Measurements from ENCODE around the gene RNU5B-1.

RNU5B-1 gene

DNA sequence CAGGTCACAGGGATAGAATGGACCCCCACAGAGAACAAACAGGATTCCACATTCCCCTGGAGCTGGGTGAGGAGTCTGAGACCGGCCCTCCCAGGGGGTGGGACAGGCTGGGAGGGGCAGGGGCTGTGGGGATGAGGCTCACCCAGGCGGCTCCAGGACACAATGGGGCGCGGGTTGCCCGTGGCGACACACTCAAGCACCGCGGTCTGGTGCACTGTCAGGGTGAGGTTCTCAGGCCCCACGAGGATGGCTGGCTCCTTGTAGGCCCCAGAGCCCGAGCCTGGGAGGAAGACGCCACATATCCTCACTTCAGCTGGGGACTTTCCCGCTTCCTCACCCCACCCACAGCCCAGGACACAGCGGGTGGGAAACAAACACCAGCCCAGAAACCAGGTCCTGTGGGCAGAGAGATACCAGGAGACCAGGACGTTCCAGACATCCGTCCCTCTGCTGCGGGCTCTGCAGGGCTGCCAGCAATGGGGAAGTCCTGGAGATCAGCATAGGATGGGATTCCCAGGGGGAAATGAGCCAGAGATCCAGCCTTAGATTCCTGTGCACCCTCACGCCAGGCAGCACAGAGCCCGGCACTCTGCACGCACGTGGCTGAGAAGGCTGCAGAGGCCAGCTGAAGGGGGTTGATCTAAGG is 30.2 kb downstream of the RNU5B-1 start:
- Histone ChIP-seq H2BK12ac (ENCODE audit: low read length) (peak overlapping the region; percentile 96), H3K27ac (replicated peaks; ENCODE audit: low read length) (peak overlapping the region; percentile 81), H3K4me1 (ENCODE audit: control insufficient read depth in 2 of 2, insufficient read depth in 1 of 2, low read depth in 1 of 2, low read length in 2 of 2) (peaks cover 52 to 60% of the 10 kb centered on the region in 2 donors)

DNA sequence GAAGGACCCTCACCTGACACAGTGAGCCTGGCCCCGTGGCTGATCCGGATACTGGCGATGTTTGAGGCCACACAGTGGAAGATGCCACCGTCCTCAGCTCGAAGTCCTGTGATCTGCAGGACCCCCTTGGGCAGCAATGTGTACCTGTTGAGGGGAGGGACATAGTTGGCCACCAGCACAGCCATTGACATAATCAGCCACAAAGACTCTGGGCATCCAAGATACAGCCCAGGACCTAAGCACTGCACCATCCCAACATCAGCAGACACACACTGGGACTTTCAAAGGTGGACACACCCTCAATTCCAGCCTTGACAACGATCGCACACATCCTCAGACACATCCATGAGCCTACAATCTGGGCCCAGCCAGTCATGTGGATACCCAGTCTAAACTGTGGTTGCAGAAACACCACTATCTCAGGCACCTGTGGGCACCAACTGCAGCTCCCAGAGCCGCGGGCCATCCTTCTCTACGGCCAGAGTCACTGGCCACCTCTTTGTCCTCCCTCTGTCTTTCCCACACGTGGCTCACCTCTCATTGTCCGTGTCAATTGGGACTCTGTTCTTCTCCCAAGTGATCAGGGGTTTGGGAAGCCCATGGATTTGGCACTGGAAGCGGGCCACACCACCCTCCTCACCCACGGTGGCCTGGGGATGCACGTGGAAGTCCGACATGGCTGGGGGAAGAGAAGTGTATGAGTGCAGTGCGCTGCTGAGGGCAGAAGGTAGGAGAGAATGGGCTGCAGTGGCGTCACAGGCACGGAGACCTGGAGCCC is 31.0 kb downstream of the RNU5B-1 start:
- Histone ChIP-seq H3K79me1 (ENCODE audit: low read depth, low read length) (peaks cover 4% of the 10 kb centered on the region), H4K91ac (ENCODE audit: low read depth, low read length, poor library complexity) (peak overlapping the region; percentile 20), H4K8ac (ENCODE audit: low read depth, low read length) (peak overlapping the region; percentile 56), H2AK5ac (ENCODE audit: low read depth, low read length) (peak overlapping the region; percentile 90), H3K36me3 (replicated peaks in 1 of 2; ENCODE audit: control insufficient read depth in 2 of 2, insufficient read depth in 2 of 2, low read length in 2 of 2) (peaks cover 13 to 50% of the 10 kb centered on the region in 2 donors), H3K27ac (replicated peaks; ENCODE audit: low read length) (no peak overlapping the region), H2BK15ac (ENCODE audit: low read length) (peak overlapping the region; percentile 98), H3K27me3 (ENCODE audit: control insufficient read depth in 3 of 3, insufficient read depth in 3 of 3, low read depth in 1 of 3, low read length in 3 of 3) (peaks cover 0 to 2% (median 0%) of the 10 kb centered on the region in 3 experiments), H3K9ac (ENCODE audit: low read depth, low read length, poor library complexity) (peak overlapping the region; percentile 66), H3K4me3 (ENCODE audit: low read length in 2 of 2) (no peak overlapping the region), H3K9me3 (replicated peaks in 1 of 2; ENCODE audit: control insufficient read depth in 2 of 2, insufficient read depth in 1 of 2, low read depth in 1 of 2, low read length in 2 of 2) (no peaks in the 10 kb centered on the region), H3K14ac (ENCODE audit: low read length) (no peak overlapping the region), H3K18ac (ENCODE audit: low read length) (peak overlapping the region; percentile 95), H2BK5ac (ENCODE audit: low read length) (peak overlapping the region; percentile 79), H3K4me2 (ENCODE audit: insufficient read depth, low read length, poor library complexity, severe bottlenecking) (no peak overlapping the region), H2BK12ac (ENCODE audit: low read length) (peak overlapping the region; percentile 96), H2BK120ac (ENCODE audit: low read depth, low read length) (peak overlapping the region; percentile 29), H3K4me1 (ENCODE audit: control insufficient read depth in 2 of 2, insufficient read depth in 1 of 2, low read depth in 1 of 2, low read length in 2 of 2) (peaks cover 59 to 67% of the 10 kb centered on the region in 2 donors), H3K4ac (ENCODE audit: low read length) (no peak overlapping the region), H2AFZ (ENCODE audit: low read length) (no peak overlapping the region), H3K23ac (ENCODE audit: low read depth, low read length, poor library complexity) (peak overlapping the region; percentile 10)
- WGBS, 2 donors (ENCODE audit: extremely low coverage in 2 of 2, insufficient read length in 2 of 2, insufficient replicate concordance in 1 of 2), result no CpG with 5 or more reads among the region's 19 CpGs
- no peak for DNase-seq (ENCODE audit: low spot score)

More for the DNA sequence above, 30.2 kb downstream of the RNU5B-1 start:
- no CpG with 5 or more reads among the region's 20 CpGs for WGBS, 2 donors (ENCODE audit: extremely low coverage in 2 of 2, insufficient read length in 2 of 2, insufficient replicate concordance in 1 of 2)
- no peak overlapping the region for H2AFZ ChIP-seq (ENCODE audit: low read length)
- no peaks in the 10 kb centered on the region for H3K9me3 ChIP-seq (replicated peaks in 1 of 2; ENCODE audit: control insufficient read depth in 2 of 2, insufficient read depth in 1 of 2, low read depth in 1 of 2, low read length in 2 of 2)
- H2BK15ac ChIP-seq (ENCODE audit: low read length), result peak overlapping the region; percentile 98
- no peak overlapping the region for H3K14ac ChIP-seq (ENCODE audit: low read length)
- no peak overlapping the region for H3K4ac ChIP-seq (ENCODE audit: low read length)
- peak overlapping the region; percentile 95 for H3K18ac ChIP-seq (ENCODE audit: low read length)
- no peak overlapping the region for H3K4me2 ChIP-seq (ENCODE audit: insufficient read depth, low read length, poor library complexity, severe bottlenecking)
- H3K36me3 ChIP-seq (replicated peaks in 1 of 2; ENCODE audit: control insufficient read depth in 2 of 2, insufficient read depth in 2 of 2, low read length in 2 of 2), result peaks cover 21 to 57% of the 10 kb centered on the region in 2 donors
- peak overlapping the region; percentile 90 for H2AK5ac ChIP-seq (ENCODE audit: low read depth, low read length)
- H3K27me3 ChIP-seq (ENCODE audit: control insufficient read depth in 3 of 3, insufficient read depth in 3 of 3, low read depth in 1 of 3, low read length in 3 of 3), result peaks cover 0 to 2% (median 0%) of the 10 kb centered on the region in 3 experiments
- peak overlapping the region; percentile 66 for H3K9ac ChIP-seq (ENCODE audit: low read depth, low read length, poor library complexity)
- peak; percentile 51 for DNase-seq (ENCODE audit: low spot score)
- H3K23ac ChIP-seq (ENCODE audit: low read depth, low read length, poor library complexity), result peak overlapping the region; percentile 39
- peaks cover 4% of the 10 kb centered on the region for H3K79me1 ChIP-seq (ENCODE audit: low read depth, low read length)
- no peak overlapping the region for H3K4me3 ChIP-seq (ENCODE audit: low read length in 2 of 2)
- peak overlapping the region; percentile 20 for H4K91ac ChIP-seq (ENCODE audit: low read depth, low read length, poor library complexity)
- no peak overlapping the region for H4K8ac ChIP-seq (ENCODE audit: low read depth, low read length)
- peak overlapping the region; percentile 69 for H2BK120ac ChIP-seq (ENCODE audit: low read depth, low read length)
- peak overlapping the region; percentile 79 for H2BK5ac ChIP-seq (ENCODE audit: low read length)

DNA sequence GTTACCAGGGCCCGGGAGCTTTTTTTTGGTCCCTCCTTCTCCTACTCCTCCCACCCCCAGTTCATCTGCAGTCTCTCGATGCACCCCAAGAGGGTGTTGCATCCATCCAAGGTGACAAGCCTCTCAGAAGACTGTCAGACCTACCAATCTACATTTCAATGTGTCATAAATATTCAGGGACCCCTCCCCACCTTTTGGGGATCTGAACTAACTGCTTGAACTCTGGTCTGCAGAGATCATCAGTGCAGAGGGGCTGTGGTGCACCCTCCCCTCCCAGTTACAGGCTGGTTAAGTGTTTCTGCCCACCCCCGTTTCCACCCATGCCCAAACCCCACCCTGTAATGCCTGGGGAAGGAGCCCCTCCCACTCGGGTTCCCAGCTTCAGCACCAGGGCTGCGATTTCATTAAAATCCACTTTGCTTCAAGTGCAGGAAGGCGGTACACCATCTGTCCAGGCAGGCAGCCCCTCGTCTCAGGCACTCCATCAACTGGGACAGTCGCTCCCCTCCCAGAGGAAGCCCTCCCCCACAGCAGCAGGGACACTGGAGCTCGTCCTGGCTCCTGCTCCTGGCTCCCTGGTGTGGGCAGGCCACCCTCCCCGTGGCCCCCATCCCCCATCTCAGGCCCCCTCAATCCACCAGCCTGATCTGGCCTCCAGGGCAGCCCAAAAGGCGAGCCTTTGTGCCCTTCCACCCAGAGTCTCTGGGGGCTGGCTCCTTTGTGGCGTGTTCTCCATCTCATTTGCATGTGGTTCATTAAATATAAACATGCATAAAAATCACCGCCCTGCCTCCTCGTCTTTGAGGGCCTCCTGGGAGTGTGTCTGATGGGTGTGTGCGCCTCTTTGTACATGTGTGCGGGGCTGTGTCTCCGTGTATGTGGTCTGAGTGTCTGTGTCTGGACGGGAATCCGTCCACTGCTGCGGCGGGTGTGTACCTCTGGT is 32.3 kb downstream of the RNU5B-1 start:
- Histone ChIP-seq H3K4me3 (ENCODE audit: low read length in 2 of 2) (no peak overlapping the region), H2BK120ac (ENCODE audit: low read depth, low read length) (no peak overlapping the region), H3K4ac (ENCODE audit: low read length) (no peak overlapping the region), H3K23ac (ENCODE audit: low read depth, low read length, poor library complexity) (peak overlapping the region; percentile 57), H3K27me3 (ENCODE audit: control insufficient read depth in 3 of 3, insufficient read depth in 3 of 3, low read depth in 1 of 3, low read length in 3 of 3) (peaks cover 0 to under 1% (median 0%) of the 10 kb centered on the region in 3 experiments), H3K14ac (ENCODE audit: low read length) (peak overlapping the region; percentile 40), H3K9ac (ENCODE audit: low read depth, low read length, poor library complexity) (peak overlapping the region; percentile 46), H2AK5ac (ENCODE audit: low read depth, low read length) (peak overlapping the region; percentile 90), H2BK5ac (ENCODE audit: low read length) (no peak overlapping the region), H2AFZ (ENCODE audit: low read length) (no peak overlapping the region), H2BK12ac (ENCODE audit: low read length) (peak overlapping the region; percentile 25), H3K4me2 (ENCODE audit: insufficient read depth, low read length, poor library complexity, severe bottlenecking) (no peak overlapping the region), H4K8ac (ENCODE audit: low read depth, low read length) (no peak overlapping the region), H3K18ac (ENCODE audit: low read length) (peak overlapping the region; percentile 87), H3K4me1 (ENCODE audit: control insufficient read depth in 2 of 2, insufficient read depth in 1 of 2, low read depth in 1 of 2, low read length in 2 of 2) (peaks cover 60 to 68% of the 10 kb centered on the region in 2 donors), H4K91ac (ENCODE audit: low read depth, low read length, poor library complexity) (no peak overlapping the region), H3K9me3 (replicated peaks in 1 of 2; ENCODE audit: control insufficient read depth in 2 of 2, insufficient read depth in 1 of 2, low read depth in 1 of 2, low read length in 2 of 2) (no peaks in the 10 kb centered on the region), H3K79me1 (ENCODE audit: low read depth, low read length) (peaks cover 4% of the 10 kb centered on the region), H2BK15ac (ENCODE audit: low read length) (peak overlapping the region; percentile 69), H3K27ac (replicated peaks; ENCODE audit: low read length) (no peak overlapping the region), H3K36me3 (replicated peaks in 1 of 2; ENCODE audit: control insufficient read depth in 2 of 2, insufficient read depth in 2 of 2, low read length in 2 of 2) (peaks cover 2 to 43% of the 10 kb centered on the region in 2 donors)
- WGBS, 2 donors (ENCODE audit: extremely low coverage in 2 of 2, insufficient read length in 2 of 2, insufficient replicate concordance in 1 of 2), result no CpG with 5 or more reads among the region's 21 CpGs
- DNase-seq (ENCODE audit: low spot score), result no peak
